Measurements from ENCODE around the gene CSTF1.
"Not testable (repeated sequence)": the region's sequence is repeated elsewhere in the genome, so short reads cannot be mapped to it uniquely, and the experiment has no call there.

CSTF1 gene

DNA sequence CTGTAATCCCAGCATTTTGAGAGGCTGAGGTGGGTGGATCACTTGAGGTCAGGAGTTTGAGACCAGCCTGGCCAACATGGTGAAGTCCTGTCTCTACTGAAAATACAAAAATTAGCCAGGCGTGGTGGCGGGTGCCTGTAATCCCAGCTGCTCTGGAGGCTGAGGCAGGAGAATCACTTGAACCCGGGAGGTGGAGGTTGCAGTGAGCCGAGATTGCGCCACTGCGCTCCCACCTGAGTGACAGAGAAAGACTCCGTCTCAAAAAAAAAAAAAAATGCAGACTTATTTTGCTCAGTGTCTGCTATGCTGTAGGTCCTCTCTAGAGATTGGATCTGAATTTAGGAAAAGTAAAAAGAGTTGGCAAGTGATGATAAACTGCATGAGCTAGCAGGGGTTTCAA lies 18.8 kb downstream of the CSTF1 start:
- DNase-seq, result not testable (repeated sequence)

DNA sequence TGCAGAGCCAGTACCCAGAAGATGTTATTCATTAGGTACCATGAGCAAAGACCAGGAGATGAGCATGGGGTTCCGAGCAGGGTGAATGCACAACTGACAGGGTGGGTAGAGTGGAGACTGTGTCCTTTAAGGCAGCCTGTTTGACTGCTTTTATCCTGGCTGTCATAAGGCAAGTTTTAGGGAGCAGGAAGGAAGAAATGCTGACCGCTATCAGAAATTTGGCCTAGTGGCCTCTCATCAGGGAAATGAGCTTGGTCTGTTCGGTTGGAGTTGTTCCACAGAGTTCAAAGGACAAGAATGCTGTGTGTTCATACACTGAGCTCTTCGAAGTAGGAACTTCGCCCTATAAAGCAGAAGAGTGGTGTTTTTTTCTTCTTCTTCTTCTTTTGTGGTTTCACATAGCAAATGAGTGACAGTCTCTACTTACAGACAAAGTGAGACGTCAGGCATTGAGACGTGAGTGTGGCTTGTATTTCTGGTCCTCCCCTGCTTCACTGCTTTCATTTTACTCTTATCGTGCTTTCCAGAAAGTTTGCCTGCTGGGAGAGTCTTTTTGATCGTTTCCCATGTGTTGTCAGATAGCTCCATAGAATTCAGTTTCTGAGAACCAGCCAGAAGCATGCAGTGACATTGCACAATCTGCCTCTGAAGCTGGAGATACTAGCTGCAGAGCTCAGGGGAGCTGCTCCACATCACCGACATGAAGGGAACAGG lies 19.5 kb downstream of the CSTF1 start, which contains the start of gene CASS4:
Gene CASS4, plus strand, starts transcription at position 502 of the 714 bp plus-strand sequence. Its CDS starts 199 bp downstream, at position 701.
- peak; percentile 51 for DNase-seq

DNA sequence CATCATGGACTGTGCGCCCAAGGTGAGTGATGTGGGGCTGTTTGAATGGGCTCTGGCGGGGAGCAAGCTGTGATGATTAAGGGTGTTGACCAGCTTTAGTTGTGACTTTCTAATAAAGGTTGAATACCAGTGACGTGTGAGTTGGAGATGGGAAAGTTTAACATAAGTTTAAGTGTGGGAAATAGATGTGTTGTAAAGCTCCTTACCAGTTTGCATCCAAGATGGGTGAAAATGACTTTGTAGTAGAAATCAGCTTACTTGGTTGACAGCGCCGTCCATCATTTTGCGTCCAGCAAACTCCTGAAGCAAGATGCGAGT lies 20.0 kb downstream of the CSTF1 start:
- DNase-seq, result no peak

DNA sequence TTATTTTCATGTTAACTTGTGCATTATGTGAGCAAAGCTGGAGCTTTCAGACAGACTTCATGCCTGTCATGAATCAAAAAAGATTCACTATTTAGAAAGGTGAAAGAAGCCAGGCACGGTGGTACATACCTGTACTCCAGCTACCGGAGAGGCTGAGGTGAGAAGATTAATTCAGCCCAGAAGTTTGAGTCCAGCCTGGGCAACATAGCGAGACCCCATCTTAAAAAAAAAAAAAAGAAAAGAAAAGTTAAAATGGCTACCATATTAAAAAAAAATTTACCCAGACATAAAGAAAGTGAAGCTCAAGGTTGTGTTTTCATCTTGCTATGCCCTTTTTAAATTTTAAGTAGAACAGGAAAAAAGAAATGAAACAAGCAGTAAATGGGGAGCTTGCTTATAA lies 20.5 kb downstream of the CSTF1 start:
- DNase-seq, result no peak

DNA sequence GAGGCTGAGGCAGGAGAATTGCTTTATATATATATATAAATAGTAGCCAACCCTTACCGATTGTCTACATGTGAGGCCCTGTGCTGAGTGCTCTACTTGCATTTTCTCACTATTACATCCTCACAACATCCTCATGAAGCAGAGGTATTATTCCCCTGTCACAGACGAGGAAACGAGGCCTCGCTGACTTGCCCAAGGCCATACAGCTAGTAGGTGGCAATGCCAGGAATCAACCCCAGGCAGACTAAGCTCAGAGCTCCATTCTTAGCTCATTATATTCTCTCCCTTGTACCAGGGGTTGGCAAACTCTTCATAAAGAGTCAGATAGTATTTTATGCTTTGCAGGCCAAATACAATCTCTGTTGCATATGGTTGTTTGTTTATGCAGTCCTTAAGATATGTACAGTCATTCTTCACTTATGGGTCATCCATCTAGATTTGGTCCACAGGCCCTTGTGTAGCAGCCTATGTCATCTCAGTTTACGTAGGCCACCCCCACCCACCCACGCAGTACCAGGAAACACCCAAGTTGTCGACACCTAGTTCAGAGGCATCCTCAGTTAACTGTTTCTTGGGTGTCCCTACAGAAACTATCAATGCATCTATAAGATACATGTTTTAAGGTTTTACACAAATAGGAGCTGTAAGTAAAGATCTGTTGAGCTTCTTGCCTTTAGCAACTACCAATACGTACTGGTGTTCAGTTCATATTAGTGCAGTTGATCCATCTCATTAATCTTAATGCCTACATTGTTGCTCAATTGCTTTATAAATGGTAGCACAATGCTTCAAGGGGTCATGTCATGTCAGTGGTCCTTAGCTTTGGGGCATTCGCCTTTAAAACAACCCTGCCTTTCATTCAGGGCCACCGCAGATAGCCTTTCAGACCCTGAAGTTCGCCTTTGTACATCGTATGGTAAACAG lies 22.7 kb downstream of the CSTF1 start:
- DNase-seq, result peak; percentile 46

DNA sequence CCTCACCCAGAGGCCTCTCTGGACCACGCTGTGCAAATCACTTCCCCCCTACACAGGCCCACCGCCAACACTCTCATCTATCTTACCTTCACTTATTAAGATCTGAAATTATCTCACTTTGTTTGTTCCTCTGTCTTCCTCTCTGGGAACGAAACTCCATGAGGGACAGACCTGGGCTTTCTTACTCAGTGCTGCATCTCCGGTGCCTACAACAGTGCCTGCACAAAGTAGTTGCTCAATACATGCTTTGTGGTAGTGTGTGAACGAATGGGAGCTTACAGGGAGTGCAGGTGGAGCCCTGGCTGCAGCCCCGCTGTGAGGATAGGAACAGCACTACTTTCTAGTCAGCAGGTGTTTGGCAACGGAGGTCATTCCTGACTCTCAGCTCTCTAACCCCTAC lies 25.0 kb downstream of the CSTF1 start:
- no peak for DNase-seq

DNA sequence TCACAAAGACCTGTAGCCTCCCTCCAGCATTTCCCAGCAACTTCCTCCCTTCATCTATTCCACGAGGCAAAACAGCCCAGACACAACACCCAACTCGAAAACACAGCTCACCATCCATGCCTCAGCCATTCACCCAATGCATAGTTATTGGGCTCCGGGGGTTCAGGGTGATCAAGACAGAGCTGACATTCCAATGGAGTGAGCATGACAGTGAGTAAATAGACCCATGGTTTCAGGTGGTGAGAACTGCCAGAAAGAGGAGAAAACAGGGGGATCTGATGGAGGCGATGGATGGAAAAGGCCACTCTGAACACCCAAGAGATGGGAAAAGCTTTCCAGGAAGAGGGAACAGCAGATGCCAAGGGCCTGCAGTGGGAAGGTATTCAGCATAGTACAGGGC lies 25.5 kb downstream of the CSTF1 start:
- DNase-seq, result no peak

DNA sequence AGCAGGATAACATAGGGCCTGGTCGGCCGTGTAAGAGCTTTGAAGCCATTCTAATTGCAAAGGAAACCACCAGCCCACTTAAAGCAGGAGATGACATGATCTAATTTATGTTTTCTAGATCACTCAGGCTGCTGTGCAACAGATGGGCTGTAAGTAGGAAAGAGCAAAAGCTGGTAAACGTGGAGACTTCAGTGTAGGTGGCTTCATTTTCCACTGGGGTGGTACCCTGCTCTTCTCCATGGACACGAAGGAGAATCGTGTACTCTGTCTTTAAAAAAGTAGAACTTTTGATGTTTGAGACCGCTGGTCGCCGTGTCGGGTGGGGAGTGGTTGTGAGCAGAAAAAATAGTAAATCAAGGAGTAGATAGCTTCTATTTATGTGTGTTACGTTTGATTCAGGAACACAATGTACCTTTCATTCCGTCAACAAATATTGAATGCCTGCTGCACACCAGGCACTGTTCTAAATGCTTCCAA lies 26.0 kb downstream of the CSTF1 start:
- DNase-seq, result no peak

DNA sequence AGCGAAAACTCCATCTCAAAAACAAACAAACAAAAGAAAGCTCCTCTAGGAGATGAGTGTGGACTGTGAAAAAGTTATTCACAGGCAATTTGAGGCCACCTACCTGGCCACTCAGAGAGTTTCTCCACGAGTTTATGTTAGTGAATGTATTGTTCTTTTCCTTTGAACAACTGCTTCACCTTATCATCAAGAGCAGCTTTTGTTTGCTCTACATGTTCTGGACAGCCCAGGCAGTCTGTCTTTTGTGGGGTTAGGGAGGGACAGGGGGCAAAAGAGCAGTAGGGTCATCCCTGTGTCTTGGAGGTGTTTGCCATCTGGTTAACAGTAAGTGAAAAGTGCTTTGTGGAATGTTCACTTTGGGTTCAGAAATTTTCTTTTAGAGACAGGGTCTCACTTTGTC lies 27.6 kb downstream of the CSTF1 start:
- DNase-seq, result no peak

DNA sequence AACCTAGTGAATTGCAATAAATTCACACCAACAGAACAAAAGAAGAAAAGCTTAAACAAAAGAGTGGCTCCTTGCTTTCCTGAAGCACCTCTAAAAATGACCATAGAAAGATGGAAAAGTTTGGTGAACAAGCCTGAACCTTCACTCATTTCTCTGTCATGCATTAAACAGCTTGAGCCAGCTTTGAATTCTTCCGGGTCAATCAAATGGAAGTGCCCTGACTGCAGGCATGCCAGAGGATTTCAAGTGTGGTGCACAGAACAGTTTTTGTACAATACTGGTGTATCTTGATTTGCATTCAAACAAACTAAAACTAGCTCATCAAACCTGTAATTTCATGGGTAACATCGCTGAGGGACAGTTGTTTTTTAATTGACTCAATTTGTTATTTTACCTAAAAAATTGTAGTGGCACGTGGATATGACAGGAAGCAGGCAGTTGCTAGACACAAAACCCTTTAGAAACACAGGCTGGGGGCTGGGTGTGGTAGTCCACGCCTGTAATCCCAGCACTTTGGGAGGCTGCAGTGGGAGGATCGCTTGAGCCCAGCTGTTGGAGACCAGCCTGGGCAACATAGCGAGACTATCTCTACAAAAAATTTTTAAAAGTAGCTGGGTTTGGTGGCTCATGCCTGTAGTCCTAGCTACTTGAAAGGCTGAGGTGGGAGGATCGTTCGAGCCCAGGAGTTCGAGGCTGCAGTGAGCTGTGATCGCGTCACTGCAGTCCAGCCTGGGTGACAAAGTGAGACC lies 28.7 kb downstream of the CSTF1 start:
- DNase-seq, result no peak

DNA sequence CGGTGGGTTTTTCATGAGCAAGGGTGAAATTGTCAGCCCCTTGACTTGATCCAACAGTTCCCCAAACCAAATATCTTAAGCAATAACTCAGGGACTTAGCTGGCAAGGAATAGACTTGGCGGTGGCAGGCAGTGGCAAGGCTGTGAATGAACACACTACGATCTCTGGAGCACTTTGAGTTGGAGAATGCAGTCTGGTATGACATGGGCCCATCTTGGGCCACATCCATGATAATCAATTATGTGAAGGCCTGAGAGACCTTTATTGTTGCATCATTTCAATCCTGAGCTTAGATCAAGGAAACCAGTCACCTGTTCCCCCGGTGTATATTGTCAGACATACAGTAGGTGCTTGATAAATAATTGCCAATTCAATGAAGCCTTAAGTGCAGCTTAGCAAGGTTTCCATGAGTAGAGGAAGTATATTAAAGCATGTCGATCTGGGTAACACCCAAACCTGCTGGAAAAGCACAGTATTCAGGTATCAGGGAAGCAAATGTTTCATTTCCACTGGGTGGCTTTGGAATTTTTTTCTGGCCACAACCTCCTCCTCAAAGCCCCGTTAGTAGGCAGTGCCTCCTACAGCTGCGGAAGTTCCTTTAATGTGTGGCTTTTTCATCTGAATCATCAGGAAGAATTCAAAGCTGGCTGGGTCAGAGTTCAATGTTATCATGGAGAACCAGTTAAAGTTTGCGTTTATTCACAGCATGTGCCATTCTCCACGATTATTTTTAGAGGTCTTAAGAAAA lies 29.8 kb downstream of the CSTF1 start:
- no peak for DNase-seq

DNA sequence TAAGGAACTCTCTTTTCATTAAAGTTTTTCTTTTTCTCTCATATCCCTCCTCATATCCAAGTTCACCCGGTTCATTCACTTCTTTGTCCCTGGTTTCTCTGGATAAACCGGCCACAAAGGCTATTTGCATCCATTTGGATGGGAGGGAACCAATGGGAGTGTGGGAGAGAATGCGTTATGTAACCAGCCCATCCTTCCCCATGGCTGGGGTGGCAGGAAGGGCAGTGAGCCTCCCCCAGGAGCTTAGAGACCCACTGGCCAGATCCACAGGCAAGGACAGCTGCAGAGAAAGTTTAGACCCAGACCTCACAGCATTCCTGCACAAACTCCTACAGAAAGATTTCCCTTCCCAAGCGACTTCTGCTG lies 30.4 kb downstream of the CSTF1 start:
- no peak for DNase-seq

DNA sequence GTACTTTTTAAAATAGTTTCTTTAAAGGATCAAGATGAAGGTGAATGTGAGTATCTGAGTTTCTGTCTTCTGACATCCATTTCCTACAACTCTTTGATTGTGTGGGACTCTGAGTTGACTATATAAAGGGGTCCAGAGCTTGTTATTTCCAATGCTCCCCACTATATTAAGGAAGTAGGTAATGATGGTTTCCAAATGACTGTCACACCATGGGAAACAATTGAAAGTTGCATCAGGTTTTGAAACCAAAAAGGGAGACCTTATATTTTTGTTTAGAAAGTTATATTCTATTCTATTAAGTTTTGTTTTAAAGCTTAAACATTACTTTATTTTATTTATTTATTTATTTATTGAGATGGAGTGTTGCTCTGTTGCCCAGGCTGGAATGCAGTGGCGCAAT lies 30.8 kb downstream of the CSTF1 start:
- DNase-seq, result no peak

DNA sequence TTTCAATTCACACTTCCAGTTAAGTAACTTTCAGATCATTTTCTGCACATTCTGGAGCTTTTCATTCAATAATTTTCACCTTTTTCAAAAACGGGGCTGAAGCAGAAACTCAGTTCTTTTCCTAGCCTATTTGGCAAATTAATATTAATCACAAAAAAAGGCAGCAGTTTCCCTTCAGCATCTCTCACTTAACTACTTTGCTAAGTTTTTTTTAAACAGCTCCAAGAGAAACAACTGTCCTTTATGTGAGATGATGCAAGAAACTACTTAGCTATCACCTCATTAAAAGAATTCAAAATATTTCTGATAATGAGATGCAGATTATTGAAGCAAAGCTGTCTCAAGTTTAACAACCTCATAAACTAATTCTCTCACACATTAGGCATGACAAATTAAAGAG lies 31.4 kb downstream of the CSTF1 start:
- no peak for DNase-seq

DNA sequence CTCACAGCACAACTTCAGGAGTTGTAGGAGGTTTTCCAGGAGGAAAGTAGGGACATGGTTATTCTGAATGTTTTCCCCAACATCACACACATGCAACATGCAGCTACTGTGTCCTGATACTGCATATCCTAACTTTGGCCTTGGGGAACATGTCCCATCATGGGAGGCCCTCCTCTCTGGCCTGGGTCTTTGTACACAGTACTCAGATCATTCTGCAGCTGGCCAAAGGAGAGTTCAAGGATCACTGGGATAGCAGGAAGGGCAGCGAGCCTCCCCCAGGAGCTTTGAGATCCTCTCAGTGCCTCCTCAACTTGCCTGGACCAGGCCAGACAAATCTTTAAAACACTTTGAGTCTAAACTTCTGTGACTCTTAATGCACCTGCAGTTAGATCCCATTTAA lies 32.5 kb downstream of the CSTF1 start:
- DNase-seq, result no peak

DNA sequence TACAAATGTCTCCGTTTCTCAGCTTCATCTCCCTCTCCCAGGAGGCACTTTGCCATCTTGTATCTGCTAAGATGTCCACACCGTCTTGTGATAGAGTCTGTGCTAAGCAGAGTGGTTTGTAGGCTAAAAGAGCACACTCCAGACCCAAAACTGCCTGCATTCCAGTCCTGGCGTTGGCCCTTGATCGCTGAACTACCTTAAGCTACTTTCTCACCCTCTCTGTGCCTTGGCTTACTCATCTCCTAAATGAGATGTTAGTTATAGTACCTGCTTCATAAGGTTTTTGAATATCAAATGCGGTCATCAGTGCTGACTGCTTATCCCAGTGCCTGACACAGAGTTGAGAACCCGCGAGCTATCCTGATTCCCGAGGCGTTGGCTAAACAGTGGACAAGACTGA lies 33.6 kb downstream of the CSTF1 start:
- no peak for DNase-seq

DNA sequence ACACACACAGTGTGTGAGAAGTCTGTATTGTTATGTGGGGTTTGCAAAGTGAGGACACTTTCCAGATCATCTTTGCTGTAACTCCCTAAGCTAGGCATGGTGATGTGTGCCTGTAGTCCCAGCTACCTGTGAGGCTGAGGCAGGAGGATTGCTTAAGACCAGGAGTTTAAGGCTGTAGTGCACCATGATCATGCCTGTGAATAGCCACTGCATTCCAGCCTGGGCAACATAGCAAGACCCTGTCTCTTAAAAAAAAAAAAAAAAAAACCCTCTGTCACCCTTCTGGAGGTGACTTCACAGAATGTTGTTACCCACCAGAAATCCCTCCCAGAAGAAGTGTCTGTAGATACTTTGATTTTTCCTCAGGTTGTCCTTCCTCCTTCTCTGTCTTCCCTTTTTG lies 34.5 kb downstream of the CSTF1 start:
- no peak for DNase-seq

DNA sequence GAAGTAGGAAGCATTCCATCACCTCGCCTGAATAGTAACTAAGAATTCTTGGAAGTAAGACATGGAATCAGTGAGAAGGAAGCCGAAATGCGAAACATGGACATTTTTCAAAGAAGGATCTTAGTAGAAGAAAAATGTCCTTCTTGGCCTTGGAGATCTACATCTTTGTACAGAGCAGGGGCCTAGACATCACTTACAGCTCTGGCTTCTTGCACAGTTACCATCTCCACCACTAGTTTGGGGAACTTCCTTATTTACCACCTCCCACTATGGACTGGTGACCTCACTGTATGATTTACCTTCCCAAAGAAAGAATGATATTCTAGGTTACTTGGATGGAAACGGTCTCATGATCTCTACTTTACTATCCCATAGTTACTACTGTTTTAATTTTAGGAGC lies 35.4 kb downstream of the CSTF1 start:
- DNase-seq, result no peak

DNA sequence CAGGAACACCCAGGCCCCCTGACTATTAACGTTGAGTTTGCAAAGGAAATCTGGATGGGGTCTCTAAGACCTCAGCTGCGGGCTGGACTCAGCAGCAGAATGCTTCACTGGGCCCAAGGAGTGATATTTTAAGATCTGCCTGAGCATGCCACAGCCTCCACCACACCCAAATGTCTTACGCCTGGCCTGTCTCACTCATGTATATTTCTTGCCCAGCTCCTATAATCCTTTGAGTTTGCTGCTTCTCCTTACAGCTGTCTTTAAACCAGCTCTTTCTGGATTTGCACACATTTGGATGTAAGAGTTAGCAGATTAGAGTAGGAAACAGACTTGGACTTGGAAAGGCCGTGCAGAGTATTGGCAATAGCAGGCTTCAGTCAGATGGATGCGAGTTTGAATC lies 36.0 kb downstream of the CSTF1 start:
- DNase-seq, result no peak

DNA sequence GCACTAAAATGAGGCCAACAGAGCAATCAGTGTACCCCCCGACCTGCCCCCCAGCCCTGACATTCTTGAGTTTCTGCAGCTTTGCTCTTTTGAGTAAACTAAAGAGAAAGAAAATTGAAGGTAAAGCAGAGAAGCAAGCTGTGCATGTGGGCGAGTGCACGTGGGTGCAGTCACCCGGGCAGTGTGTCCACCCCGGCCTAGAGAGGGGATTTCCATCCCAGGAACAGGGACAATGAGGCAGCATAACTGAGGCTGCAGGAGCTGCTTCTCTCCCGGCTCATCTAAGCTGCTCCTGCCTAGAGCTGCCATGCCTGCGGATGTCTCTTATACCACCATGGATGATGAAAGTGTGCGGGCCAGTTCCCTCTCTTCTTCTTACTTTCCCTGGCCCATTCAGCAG lies 36.4 kb downstream of the CSTF1 start:
- DNase-seq, result no peak

DNA sequence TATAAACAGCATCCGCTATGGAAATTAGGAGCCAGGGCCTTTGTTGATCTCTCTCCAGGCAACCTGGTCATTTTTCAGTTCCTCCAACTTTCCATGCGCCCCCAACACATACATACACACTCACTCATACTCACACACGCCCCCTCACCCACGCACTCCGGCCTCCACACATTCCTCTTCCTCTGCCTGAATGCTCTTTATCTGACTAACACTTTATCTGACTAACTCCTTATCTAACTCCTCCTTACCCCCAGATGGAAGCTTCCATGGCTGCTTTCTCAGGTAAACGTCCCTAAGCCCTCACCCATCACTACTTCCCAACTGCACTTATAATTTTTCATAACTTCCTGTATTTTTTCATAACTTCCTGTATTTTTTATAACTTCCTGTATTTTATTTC lies 37.1 kb downstream of the CSTF1 start:
- no peak for DNase-seq

DNA sequence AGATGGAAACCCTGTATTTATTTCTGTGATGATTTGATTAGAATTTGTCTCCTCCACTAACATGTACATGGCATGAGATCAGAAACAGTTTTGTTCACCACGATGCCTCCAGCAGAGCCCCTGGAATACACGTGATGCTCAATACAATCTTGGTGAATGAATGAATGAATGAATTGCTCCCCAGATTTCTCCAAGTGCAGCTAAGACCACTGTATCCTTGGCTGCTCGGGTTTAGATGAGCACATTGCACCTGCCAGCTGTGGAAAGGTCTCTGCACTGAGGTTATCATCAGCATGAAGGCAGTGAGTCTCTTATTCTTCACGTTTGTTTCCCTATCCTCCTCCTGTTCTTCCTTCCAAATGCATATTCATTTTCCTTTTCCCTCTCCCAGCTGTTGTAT lies 37.5 kb downstream of the CSTF1 start:
- DNase-seq, result no peak

DNA sequence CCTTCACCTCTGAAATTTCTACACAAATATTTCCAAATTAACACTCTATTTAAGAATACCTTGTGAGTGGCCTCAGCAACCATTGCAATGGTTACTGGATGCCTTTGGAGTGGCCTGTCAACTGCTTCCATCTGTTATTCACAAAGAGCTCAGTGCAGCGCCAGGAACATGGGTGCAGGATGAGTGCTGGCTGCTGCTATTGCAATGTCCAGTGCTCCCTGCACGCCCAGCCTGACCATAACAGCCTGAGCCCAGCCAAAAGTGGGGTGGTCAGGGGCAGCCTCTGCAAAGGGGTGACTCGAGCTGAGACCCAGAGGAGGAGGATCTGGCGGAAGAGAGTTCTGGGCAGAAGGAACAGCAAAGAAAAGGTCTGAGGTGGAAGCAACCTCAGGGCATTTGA lies 38.0 kb downstream of the CSTF1 start:
- no peak for DNase-seq

Measured in activated T-cell treated with anti-CD3 and anti-CD28 coated beads, Interleukin-2, amount 50 U/mL, for 1 hour (primary cell).